Hepatocyte (in vitro differentiated cells): ENCODE data around the gene RHOT2. TPM values are rescaled to one million over a fixed set of nuclear protein-coding genes. Genes with fewer than 3 reads are reported as not detected.

ENCODE experiments used
- DNase-seq: peaks from one replicate; pipeline ENCODE4 v3.0.0-alpha.2; 2016; ENCODE audit warnings: low spot score
- H2AFZ ChIP-seq: fragments of 200-600 bp; sonication (generic); 2 replicates; pipeline ENCODE4 v1.6.0; 2016; ENCODE audit warnings: antibody characterized with exemption, mild to moderate bottlenecking
- H3K27ac ChIP-seq: fragments of 200-600 bp; sonication (generic); 2 replicates; pipeline ENCODE4 v1.5.1; 2016; ENCODE audit warnings: mild to moderate bottlenecking
- H3K27me3 ChIP-seq: fragments of 200-600 bp; sonication (generic); 2 replicates; pipeline ENCODE4 v1.6.1; 2016
- H3K36me3 ChIP-seq: fragments of 200-600 bp; sonication (generic); replicated peaks from 2 replicates; pipeline ENCODE4 v1.5.1; 2016; ENCODE audit warnings: low read depth; ENCODE audit not compliant: insufficient read depth
- H3K4me1 ChIP-seq: fragments of 200-600 bp; sonication (generic); 2 replicates; pipeline ENCODE4 v1.5.1; 2016; ENCODE audit warnings: mild to moderate bottlenecking, moderate library complexity; ENCODE audit not compliant: insufficient read depth
- H3K4me2 ChIP-seq: fragments of 200-600 bp; sonication (generic); 2 replicates; pipeline ENCODE4 v1.6.0; 2016
- H3K4me3 ChIP-seq: fragments of 200-600 bp; sonication (generic); 2 replicates; pipeline ENCODE4 v1.5.1; 2016; ENCODE audit warnings: mild to moderate bottlenecking
- H3K79me2 ChIP-seq: fragments of 200-600 bp; sonication (generic); 2 replicates; pipeline ENCODE4 v1.6.0; 2017; ENCODE audit warnings: mild to moderate bottlenecking
- H3K9me2 ChIP-seq: fragments of 200-600 bp; sonication (generic); replicated peaks from 2 replicates; pipeline ENCODE4 v1.6.0; 2017; ENCODE audit warnings: mild to moderate bottlenecking; ENCODE audit not compliant: insufficient read depth
- H3K9me3 ChIP-seq: fragments of 200-600 bp; sonication (generic); 2 replicates; pipeline ENCODE4 v1.5.1; 2016; ENCODE audit warnings: low read depth, mild to moderate bottlenecking
- H4K20me1 ChIP-seq: fragments of 200-600 bp; sonication (generic); 2 replicates; pipeline ENCODE4 v1.6.0; 2016; ENCODE audit warnings: mild to moderate bottlenecking; ENCODE audit not compliant: insufficient read depth, poor library complexity, severe bottlenecking
- EZH2 ChIP-seq: fragments of 200-600 bp; sonication (generic); IDR thresholded peaks from 2 replicates; pipeline ENCODE4 v1.6.1; 2016; ENCODE audit warnings: antibody characterized with exemption, mild to moderate bottlenecking, borderline replicate concordance
- EZH2phosphoT487 ChIP-seq: fragments of 200-600 bp; sonication (generic); IDR thresholded peaks from one replicate; pipeline ENCODE4 v1.6.1; 2018; ENCODE audit warnings: antibody characterized with exemption, mild to moderate bottlenecking, low read depth, moderate library complexity; ENCODE audit not compliant: unreplicated experiment, severe bottlenecking
- WGBS: methylation state at CpG from one replicate; pipeline ENCODE4 v1.1.6; 2016; ENCODE audit warnings: low lambda C conversion rate; ENCODE audit errors: missing lambda C conversion rate; 5-methylcytosine and 5-hydroxymethylcytosine counted together
- polyA plus RNA-seq: library from polyadenylated mRNA; unstranded; fragments of >200 nt; fragmentation: Nextera tagmentation; extraction: Ambion mirVana; gene quantifications from 2 replicates; pipeline ENCODE4 v1.2.1, GENCODE V29; 2016
- total RNA-seq: library from RNA; depleted of rRNA; stranded (reverse); fragments of >200 nt; gene quantifications from 2 replicates; pipeline ENCODE4 v1.2.3, GENCODE V29; 2014
- TF ChIP-seq, protein P1 (sequence below): fragments of 200-600 bp; sonication (generic); IDR thresholded peaks from 2 replicates; pipeline ENCODE4 v1.5.1; 2016; ENCODE audit warnings: antibody characterized with exemption, mild to moderate bottlenecking; ENCODE audit not compliant: poor library complexity

Gene RHOT2
- total and polyA plus RNA-seq, 2 experiments from 2014 or later = 63.2 to 158 TPM

DNA sequence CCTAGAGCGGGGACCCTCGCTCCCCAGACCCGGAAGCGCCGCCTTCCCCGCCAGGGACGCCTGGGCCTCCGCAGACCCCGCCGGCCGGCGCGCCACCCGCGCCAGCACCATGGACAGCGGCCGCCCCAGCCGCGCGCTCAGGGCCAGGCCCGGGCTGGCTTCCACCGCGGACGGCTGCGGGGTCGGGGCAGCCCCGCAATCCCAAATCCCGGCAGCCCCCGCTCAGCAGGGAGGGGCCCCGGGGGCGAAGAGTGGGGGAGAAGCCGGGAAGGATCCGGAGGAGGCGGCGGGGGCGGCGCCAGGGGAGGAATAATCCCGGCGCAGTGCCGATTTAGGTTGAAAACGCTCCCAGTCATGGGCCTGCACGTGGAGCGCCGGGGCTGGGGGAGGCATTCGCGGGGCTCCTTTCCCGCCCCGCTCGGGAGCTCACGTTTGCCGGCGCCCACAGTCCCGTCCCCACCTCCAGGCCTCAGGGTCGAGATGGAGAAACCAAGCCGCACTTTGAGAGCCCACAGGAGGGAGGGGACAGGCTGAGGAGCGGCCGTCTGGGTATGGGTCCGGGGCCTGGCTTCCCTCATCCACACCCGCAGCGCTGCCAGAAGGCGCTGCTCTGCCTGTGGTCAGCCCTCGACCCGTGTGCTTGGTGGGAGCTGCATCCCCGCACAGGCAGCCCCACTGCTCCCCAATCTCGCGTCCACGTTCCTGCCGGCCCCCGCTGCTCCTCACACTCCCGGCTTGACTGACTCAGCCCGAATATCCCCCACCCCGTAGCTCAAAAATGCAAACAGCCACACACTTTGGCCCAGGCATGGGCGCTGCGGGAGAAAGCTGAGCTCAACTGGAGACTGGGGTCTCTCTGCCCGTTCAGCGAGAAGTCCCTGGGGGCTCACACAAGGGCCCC is 33.0 kb downstream of the RHOT2 start:
- Histone ChIP-seq H3K27ac (no peak overlapping the region), H3K9me3 (no peaks in the 10 kb centered on the region), H3K4me1 (no peaks in the 10 kb centered on the region), H3K79me2 (no peaks in the 10 kb centered on the region), H3K4me2 (peak overlapping the region; percentile 67), H3K36me3 (no peaks in the 10 kb centered on the region), H3K9me2 (no peaks in the 10 kb centered on the region), H3K4me3 (no peak overlapping the region), H2AFZ (no peak overlapping the region), H4K20me1 (no peaks in the 10 kb centered on the region), H3K27me3 (peaks cover 79% of the 10 kb centered on the region)
- 18% methylated on average over 50 of the region's 76 CpGs for WGBS
- peak; percentile 74 for TF ChIP-seq EZH2
- TF ChIP-seq, protein P1, sequence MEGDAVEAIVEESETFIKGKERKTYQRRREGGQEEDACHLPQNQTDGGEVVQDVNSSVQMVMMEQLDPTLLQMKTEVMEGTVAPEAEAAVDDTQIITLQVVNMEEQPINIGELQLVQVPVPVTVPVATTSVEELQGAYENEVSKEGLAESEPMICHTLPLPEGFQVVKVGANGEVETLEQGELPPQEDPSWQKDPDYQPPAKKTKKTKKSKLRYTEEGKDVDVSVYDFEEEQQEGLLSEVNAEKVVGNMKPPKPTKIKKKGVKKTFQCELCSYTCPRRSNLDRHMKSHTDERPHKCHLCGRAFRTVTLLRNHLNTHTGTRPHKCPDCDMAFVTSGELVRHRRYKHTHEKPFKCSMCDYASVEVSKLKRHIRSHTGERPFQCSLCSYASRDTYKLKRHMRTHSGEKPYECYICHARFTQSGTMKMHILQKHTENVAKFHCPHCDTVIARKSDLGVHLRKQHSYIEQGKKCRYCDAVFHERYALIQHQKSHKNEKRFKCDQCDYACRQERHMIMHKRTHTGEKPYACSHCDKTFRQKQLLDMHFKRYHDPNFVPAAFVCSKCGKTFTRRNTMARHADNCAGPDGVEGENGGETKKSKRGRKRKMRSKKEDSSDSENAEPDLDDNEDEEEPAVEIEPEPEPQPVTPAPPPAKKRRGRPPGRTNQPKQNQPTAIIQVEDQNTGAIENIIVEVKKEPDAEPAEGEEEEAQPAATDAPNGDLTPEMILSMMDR = no peak
- DNase-seq = peak; percentile 75

DNA sequence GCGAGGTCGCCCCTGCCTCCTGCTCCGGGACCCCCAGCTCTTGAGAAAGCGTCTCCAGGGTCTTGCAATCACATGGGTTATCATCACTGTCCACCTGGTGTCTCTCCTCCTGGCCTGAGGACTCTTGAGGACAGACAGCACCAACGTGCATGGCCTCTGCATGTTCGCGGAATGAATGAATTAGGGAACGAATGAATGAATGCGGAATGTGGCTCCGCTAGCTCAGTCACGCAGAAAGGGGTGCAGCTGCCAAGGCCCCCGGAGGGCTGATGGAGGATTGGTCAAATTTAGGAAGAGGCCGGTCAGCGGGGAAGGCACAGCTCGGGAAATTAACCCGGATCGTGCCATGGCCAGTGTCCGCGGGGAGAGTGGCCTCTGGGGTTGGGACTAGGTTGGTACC is 34.4 kb downstream of the RHOT2 start:
- H2AFZ ChIP-seq = no peak overlapping the region
- no peak for TF ChIP-seq EZH2
- TF ChIP-seq, protein P1 = no peak
- TF ChIP-seq EZH2phosphoT487 = no peak
- H3K9me3 ChIP-seq = no peaks in the 10 kb centered on the region
- 87% methylated on average over 19 of the region's 19 CpGs for WGBS
- no peaks in the 10 kb centered on the region for H3K4me1 ChIP-seq
- H3K27ac ChIP-seq = no peak overlapping the region
- no peak overlapping the region for H3K4me2 ChIP-seq
- no peaks in the 10 kb centered on the region for H3K36me3 ChIP-seq
- no peak for DNase-seq
- H3K79me2 ChIP-seq = no peaks in the 10 kb centered on the region
- peaks cover 84% of the 10 kb centered on the region for H3K27me3 ChIP-seq
- no peak overlapping the region for H3K4me3 ChIP-seq
- H4K20me1 ChIP-seq = no peaks in the 10 kb centered on the region
- H3K9me2 ChIP-seq = no peaks in the 10 kb centered on the region

DNA sequence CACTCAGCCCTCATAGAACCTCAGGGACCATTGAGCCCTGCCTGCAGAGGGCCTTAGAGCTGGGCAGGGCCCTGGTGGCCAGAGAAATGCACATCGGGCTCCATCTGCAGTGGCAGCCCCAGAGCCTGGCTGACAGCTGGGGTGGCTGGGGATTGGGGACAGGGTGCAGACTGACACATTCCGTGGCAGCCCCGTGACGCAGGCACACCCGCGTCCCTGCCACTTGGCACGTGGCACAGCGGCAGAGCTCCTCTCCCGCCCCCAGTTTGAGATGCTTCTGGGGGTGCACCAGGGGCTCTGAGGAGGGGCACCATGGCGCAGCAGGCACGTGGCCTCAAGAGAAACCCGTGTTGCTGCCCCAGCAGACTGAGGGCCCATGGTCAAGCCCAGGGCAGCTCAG is 35.5 kb downstream of the RHOT2 start:
- Histone ChIP-seq H3K4me1 (no peaks in the 10 kb centered on the region), H2AFZ (no peak overlapping the region), H3K4me3 (no peak overlapping the region), H3K27me3 (peaks cover 90% of the 10 kb centered on the region), H3K27ac (no peak overlapping the region), H3K36me3 (no peaks in the 10 kb centered on the region), H4K20me1 (no peaks in the 10 kb centered on the region), H3K9me3 (no peaks in the 10 kb centered on the region), H3K79me2 (no peaks in the 10 kb centered on the region), H3K9me2 (no peaks in the 10 kb centered on the region), H3K4me2 (no peak overlapping the region)
- 85% methylated on average over 12 of the region's 12 CpGs for WGBS
- DNase-seq = no peak
- no peak for TF ChIP-seq EZH2
- TF ChIP-seq, protein P1 = no peak
- TF ChIP-seq EZH2phosphoT487 = no peak
